Measurements from ENCODE around the gene SCAF1. TPM values are rescaled to one million over a fixed set of nuclear protein-coding genes. Genes with fewer than 3 reads are reported as not detected.
A peak's percentile ranks its signal among the peaks of the same experiment; 100 is the strongest.
"Not testable (repeated sequence)": the region's sequence is repeated elsewhere in the genome, so short reads cannot be mapped to it uniquely, and the experiment has no call there.

SCAF1 gene
- total and polyA plus RNA-seq, 10 donors: 7.5 to 66.2 (median 33.8) TPM

DNA sequence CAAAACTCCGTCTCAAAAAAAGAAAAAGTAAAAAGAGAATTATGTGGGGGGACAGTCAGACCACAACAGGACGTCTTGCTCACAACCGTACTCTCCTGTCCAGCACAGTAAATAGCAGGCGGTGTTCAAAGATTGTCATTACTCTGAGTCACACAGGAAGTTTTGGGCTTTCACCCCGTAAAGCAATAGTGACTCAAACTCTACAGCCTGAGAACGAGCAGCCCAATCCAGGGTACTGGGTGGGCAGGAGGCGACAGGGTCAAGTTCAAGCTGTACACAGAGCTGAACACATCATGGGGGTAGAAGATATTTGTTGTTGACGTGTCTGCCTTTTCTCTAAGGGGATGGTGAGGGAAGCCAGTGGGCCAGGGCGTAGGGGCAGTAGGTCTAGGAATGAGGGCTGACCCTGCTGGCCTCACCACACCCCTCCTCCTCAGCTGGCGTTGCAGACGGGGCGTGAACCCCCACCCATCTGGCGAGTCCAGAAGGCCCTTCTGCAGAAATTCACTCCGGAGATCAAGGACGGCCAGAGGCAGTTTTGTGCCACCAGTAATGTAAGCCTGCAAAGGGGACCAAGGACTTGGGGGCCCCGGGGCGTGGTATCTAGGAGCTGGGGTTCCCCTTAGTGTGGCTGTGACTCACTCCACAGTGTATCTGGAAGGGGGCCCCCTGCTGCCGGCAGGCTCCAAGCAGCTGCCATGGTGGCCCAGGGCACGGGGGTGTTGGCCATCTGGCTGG is 27.7 kb upstream of the SCAF1 start:
- H3K9me3 ChIP-seq: peaks cover 0 to 6% (median 0%) of the 10 kb centered on the region in 8 donors
- H3K4me3 ChIP-seq: no peak overlapping the region
- no peaks in the 10 kb centered on the region for H3K27me3 ChIP-seq (replicated peaks in 1 of 7)
- 75 to 87% (median 78%) methylated on average over 17 to 19 of the region's 19 CpGs for WGBS, 5 donors
- peaks cover 0 to 37% (median 26%) of the 10 kb centered on the region in 6 donors for H3K4me1 ChIP-seq
- peaks cover 0 to 95% (median 61%) of the 10 kb centered on the region in 6 donors for H3K36me3 ChIP-seq
- DNase-seq: no peak
- no peak for TF ChIP-seq POLR2AphosphoS5 (IDR thresholded peaks at IDR 0.05)
- TF ChIP-seq POLR2A (IDR thresholded peaks at IDR 0.05): no peak
- TF ChIP-seq, protein P1, sequence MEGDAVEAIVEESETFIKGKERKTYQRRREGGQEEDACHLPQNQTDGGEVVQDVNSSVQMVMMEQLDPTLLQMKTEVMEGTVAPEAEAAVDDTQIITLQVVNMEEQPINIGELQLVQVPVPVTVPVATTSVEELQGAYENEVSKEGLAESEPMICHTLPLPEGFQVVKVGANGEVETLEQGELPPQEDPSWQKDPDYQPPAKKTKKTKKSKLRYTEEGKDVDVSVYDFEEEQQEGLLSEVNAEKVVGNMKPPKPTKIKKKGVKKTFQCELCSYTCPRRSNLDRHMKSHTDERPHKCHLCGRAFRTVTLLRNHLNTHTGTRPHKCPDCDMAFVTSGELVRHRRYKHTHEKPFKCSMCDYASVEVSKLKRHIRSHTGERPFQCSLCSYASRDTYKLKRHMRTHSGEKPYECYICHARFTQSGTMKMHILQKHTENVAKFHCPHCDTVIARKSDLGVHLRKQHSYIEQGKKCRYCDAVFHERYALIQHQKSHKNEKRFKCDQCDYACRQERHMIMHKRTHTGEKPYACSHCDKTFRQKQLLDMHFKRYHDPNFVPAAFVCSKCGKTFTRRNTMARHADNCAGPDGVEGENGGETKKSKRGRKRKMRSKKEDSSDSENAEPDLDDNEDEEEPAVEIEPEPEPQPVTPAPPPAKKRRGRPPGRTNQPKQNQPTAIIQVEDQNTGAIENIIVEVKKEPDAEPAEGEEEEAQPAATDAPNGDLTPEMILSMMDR (IDR thresholded peaks at IDR 0.05 in 8 of 11, conservative IDR thresholded peaks at IDR 0.05 in 3 of 11): no peak
- intact Hi-C loops (cut with DNase I; ENCODE audit: low total_unique reads): no loop called here
- H3K27ac ChIP-seq: peak overlapping the region in 3 of 8 donors; percentile 46 to 51 (median 49)

GRCh38 chr19:49615861-49616260 is 26.1 kb upstream of the SCAF1 start:
- intact Hi-C loops (cut with DNase I; ENCODE audit: low total_unique reads): no loop called here
- Histone ChIP-seq H3K36me3 (peaks cover 0 to 95% (median 62%) of the 10 kb centered on the region in 6 donors), H3K9me3 (peaks cover 0 to 6% (median 0%) of the 10 kb centered on the region in 8 donors), H3K4me3 (no peak overlapping the region), H3K27ac (no peak overlapping the region), H3K4me1 (peaks cover 0 to 36% (median 25%) of the 10 kb centered on the region in 6 donors), H3K27me3 (replicated peaks in 1 of 7) (no peaks in the 10 kb centered on the region)
- 93 to 97% (median 96%) methylated on average over 22 to 23 of the region's 23 CpGs for WGBS, 5 donors
- TF ChIP-seq, protein P1 (IDR thresholded peaks at IDR 0.05 in 8 of 11, conservative IDR thresholded peaks at IDR 0.05 in 3 of 11): no peak
- TF ChIP-seq POLR2A (IDR thresholded peaks at IDR 0.05) (no peak), POLR2AphosphoS5 (IDR thresholded peaks at IDR 0.05) (peak in 1 of 3 donors; percentile 36)
- no peak for DNase-seq

DNA sequence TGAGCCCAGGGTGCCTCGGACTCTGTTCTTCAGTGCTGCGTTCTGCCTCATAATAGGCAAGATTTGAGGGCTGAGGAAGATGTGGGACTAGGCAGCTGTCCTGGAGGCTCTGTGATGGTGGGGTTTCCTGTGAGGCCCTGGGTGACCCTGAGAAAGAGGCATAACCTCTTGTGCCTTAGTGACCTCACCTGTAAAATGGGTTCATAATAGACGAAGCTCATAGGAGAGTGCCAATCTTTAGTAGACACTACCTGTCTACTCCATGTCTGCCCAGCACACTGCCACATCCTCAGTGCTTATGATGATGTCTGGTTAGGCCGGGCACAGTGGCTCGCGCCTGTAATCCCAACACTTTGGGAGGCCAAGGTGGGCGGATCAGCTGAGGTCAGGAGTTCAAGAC is 25.5 kb upstream of the SCAF1 start:
- Histone ChIP-seq H3K36me3 (peaks cover 0 to 95% (median 61%) of the 10 kb centered on the region in 6 donors), H3K9me3 (peaks cover 0 to 6% (median 0%) of the 10 kb centered on the region in 8 donors), H3K4me1 (peaks cover 0 to 31% (median 22%) of the 10 kb centered on the region in 6 donors), H3K27me3 (replicated peaks in 1 of 7) (no peaks in the 10 kb centered on the region), H3K27ac (no peak overlapping the region), H3K4me3 (no peak overlapping the region)
- WGBS, 5 donors: 95 to 99% (median 97%) methylated on average over 5 to 7 of the region's 7 CpGs
- TF ChIP-seq, protein P1 (IDR thresholded peaks at IDR 0.05 in 8 of 11, conservative IDR thresholded peaks at IDR 0.05 in 3 of 11): no peak
- TF ChIP-seq POLR2AphosphoS5 (IDR thresholded peaks at IDR 0.05) (no peak), POLR2A (IDR thresholded peaks at IDR 0.05) (no peak)
- intact Hi-C loops (cut with DNase I; ENCODE audit: low total_unique reads): no loop called here
- no peak for DNase-seq

DNA sequence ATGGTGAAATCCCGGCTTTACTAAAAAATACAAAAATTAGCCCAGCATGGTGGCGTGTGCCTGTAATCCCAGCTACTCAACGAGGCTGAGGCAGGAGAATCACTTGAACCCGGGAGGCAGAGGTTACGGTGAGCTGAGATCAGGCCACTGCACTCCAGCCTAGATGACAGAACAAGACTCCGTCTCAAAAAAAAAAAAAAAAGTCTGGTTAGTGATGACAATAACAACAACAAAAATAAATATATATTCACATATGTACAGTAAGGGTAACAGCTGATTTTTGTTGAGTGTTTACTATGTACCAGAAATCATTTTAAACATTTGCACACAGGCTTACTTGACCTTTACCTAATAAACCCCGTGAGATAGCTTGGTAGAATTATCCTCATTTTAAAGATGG is 25.1 kb upstream of the SCAF1 start:
- 89 to 99% (median 93%) methylated on average over 7 of the region's 7 CpGs for WGBS, 5 donors
- H3K27me3 ChIP-seq (replicated peaks in 1 of 7): no peaks in the 10 kb centered on the region
- no peak for DNase-seq
- peaks cover 0 to 29% (median 20%) of the 10 kb centered on the region in 6 donors for H3K4me1 ChIP-seq
- H3K36me3 ChIP-seq: peaks cover 0 to 98% (median 65%) of the 10 kb centered on the region in 6 donors
- intact Hi-C loops (cut with DNase I; ENCODE audit: low total_unique reads): no loop called here
- H3K9me3 ChIP-seq: peaks cover 0 to 6% (median 0%) of the 10 kb centered on the region in 8 donors
- TF ChIP-seq, protein P1 (IDR thresholded peaks at IDR 0.05 in 8 of 11, conservative IDR thresholded peaks at IDR 0.05 in 3 of 11): no peak
- no peak overlapping the region for H3K27ac ChIP-seq
- H3K4me3 ChIP-seq: no peak overlapping the region

DNA sequence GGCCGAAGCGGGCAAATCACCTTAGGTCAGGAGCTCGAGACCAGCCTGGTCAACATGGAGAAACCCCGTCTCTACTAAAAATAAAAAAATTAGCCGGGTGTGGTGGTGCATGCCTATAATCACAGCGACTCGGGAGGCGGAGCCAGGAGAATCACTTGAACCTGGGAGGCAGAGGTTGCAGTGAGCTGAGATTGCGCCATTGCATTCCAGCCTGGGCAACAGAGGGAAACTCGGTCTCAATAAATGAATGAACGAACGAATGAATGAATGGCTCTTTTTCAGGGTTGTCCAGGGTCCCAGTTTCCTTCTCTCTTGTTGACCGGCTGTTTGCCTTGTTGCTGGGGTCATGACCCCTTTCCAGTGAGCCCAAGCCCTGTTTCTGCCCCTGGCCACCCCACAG is 24.1 kb upstream of the SCAF1 start:
- H3K4me1 ChIP-seq: peaks cover 0 to 20% (median 11%) of the 10 kb centered on the region in 6 donors
- H3K9me3 ChIP-seq; H3K4me3 ChIP-seq; DNase-seq; H3K27me3 ChIP-seq (replicated peaks in 1 of 7); H3K27ac ChIP-seq; intact Hi-C loops (cut with DNase I; ENCODE audit: low total_unique reads): not testable (repeated sequence)
- H3K36me3 ChIP-seq: peaks cover 0 to 98% (median 67%) of the 10 kb centered on the region in 6 donors
- 90 to 97% (median 93%) methylated on average over 13 of the region's 13 CpGs for WGBS, 5 donors
